ENCODE results near the gene ALPL. TPM values are rescaled to one million over a fixed set of nuclear protein-coding genes. Genes with fewer than 3 reads are reported as not detected.

ALPL gene
- total RNA-seq, 1 experiment from 2014 or later = 0.31 TPM

GRCh38 chr1:21576031-21576797 lies 67.0 kb downstream of the ALPL start:
- no peak for DNase-seq
- H3K36me3 Mint-ChIP-seq (ENCODE audit: insufficient read depth, unreplicated experiment) = no peaks in the 10 kb centered on the region
- no peak for TF ChIP-seq CTCF (IDR thresholded peaks at IDR 0.05; ENCODE audit: unreplicated experiment)
- H3K4me3 Mint-ChIP-seq (ENCODE audit: low read depth, unreplicated experiment) = no peak overlapping the region
- no peaks in the 10 kb centered on the region for H3K9me3 Mint-ChIP-seq (ENCODE audit: low read depth, unreplicated experiment)
- BruUV-seq (replicated peaks) = no TSS peak
- intact Hi-C loops (cut with micrococcal nuclease; ENCODE audit: unreplicated experiment) = no loop called here
- CTCF ChIA-PET = interaction anchor here (0.5 kb wide), 1 partner anchor 204 kb away, joined by 6 read pairs; no protein-coding TSS in a partner anchor
- no peak overlapping the region for H3K27ac Mint-ChIP-seq (ENCODE audit: unreplicated experiment)
- H3K27me3 Mint-ChIP-seq (ENCODE audit: unreplicated experiment) = no peaks in the 10 kb centered on the region
- H3K4me1 Mint-ChIP-seq (ENCODE audit: low read depth, unreplicated experiment) = no peaks in the 10 kb centered on the region

- BruUV-seq (replicated peaks) = no TSS peak
- Mint-ChIP-seq H3K4me1 (ENCODE audit: low read depth, unreplicated experiment) (no peaks in the 10 kb centered on the region), H3K27me3 (ENCODE audit: unreplicated experiment) (no peaks in the 10 kb centered on the region), H3K4me3 (ENCODE audit: low read depth, unreplicated experiment) (no peak overlapping the region), H3K36me3 (ENCODE audit: insufficient read depth, unreplicated experiment) (no peaks in the 10 kb centered on the region), H3K27ac (ENCODE audit: unreplicated experiment) (no peak overlapping the region), H3K9me3 (ENCODE audit: low read depth, unreplicated experiment) (no peaks in the 10 kb centered on the region)
- DNase-seq = no peak
- intact Hi-C loops (cut with micrococcal nuclease; ENCODE audit: unreplicated experiment) = no loop called here
- no peak for TF ChIP-seq CTCF (IDR thresholded peaks at IDR 0.05; ENCODE audit: unreplicated experiment)
- CTCF ChIA-PET = no interaction called here
Measured at GRCh38 chr1:21576798-21577187, 67.6 kb downstream of the ALPL start.

GRCh38 chr1:21577324-21577723 lies 68.1 kb downstream of the ALPL start:
- no peaks in the 10 kb centered on the region for H3K36me3 Mint-ChIP-seq (ENCODE audit: insufficient read depth, unreplicated experiment)
- intact Hi-C loops (cut with micrococcal nuclease; ENCODE audit: unreplicated experiment) = no loop called here
- DNase-seq = no peak
- no peaks in the 10 kb centered on the region for H3K4me1 Mint-ChIP-seq (ENCODE audit: low read depth, unreplicated experiment)
- no peak for TF ChIP-seq CTCF (IDR thresholded peaks at IDR 0.05; ENCODE audit: unreplicated experiment)
- CTCF ChIA-PET = no interaction called here
- H3K27ac Mint-ChIP-seq (ENCODE audit: unreplicated experiment) = no peak overlapping the region
- H3K4me3 Mint-ChIP-seq (ENCODE audit: low read depth, unreplicated experiment) = no peak overlapping the region
- no TSS peak for BruUV-seq (replicated peaks)
- no peaks in the 10 kb centered on the region for H3K27me3 Mint-ChIP-seq (ENCODE audit: unreplicated experiment)
- no peaks in the 10 kb centered on the region for H3K9me3 Mint-ChIP-seq (ENCODE audit: low read depth, unreplicated experiment)

GRCh38 chr1:21577933-21578332 lies 68.7 kb downstream of the ALPL start:
- Mint-ChIP-seq H3K9me3 (ENCODE audit: low read depth, unreplicated experiment) (no peaks in the 10 kb centered on the region), H3K36me3 (ENCODE audit: insufficient read depth, unreplicated experiment) (no peaks in the 10 kb centered on the region), H3K27me3 (ENCODE audit: unreplicated experiment) (no peaks in the 10 kb centered on the region), H3K27ac (ENCODE audit: unreplicated experiment) (no peak overlapping the region), H3K4me1 (ENCODE audit: low read depth, unreplicated experiment) (no peaks in the 10 kb centered on the region), H3K4me3 (ENCODE audit: low read depth, unreplicated experiment) (no peak overlapping the region)
- BruUV-seq (replicated peaks) = no TSS peak
- no peak for DNase-seq
- no peak for TF ChIP-seq CTCF (IDR thresholded peaks at IDR 0.05; ENCODE audit: unreplicated experiment)
- CTCF ChIA-PET = no interaction called here
- intact Hi-C loops (cut with micrococcal nuclease; ENCODE audit: unreplicated experiment) = no loop called here

Data from Calu3 (cell line).